ENCODE results near the gene RUNDC3A. TPM values are rescaled to one million over a fixed set of nuclear protein-coding genes. Genes with fewer than 3 reads are reported as not detected.
"Not testable (repeated sequence)": the region's sequence is repeated elsewhere in the genome, so short reads cannot be mapped to it uniquely, and the experiment has no call there.

Gene RUNDC3A
- total RNA-seq, 1 experiment from 2014 or later = 0.36 TPM

DNA sequence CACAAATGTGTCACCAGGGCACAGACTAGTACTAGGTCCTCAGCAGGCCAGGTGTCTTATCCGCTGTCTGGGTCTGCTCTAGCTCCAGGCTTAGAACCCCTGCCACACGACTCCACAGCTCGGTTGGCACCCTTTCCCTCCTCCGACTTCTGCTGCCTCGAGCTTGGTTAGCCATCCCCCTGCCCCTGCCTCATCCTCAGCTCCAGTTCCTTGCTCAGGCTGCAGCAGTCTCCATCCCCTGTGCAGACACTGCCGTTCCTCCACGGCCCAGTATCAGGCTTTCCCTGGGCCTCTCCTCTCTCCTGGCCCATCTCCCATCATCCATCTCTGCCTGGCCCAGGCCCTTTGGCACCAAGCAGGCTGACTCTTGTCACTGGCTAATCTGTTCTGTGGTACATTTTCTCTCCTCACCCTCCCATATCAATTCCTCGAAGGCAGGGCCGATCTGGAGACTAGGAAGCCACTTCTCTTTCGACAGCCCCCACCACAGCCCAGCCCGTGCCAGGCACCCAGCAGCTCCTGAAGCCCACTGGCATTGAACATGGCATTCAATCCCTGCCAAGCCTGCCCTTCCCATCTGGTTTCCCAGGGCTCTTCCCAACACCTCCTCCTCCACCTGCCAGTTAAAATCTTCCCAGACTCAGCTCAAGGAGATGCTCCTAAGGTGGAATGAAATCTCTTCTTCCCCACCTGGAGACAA lies 35.3 kb downstream of the RUNDC3A start:
- no peak for DNase-seq (ENCODE audit: low spot score)

GRCh38 chr17:44344939-44345453 lies 36.6 kb downstream of the RUNDC3A start, which contains the start of gene GRN:
Gene GRN (plus strand): TSS chr17:44345302. CDS start chr17:44349165, 3,863 bp downstream.
- peak; percentile 98 for DNase-seq (ENCODE audit: low spot score)

DNA sequence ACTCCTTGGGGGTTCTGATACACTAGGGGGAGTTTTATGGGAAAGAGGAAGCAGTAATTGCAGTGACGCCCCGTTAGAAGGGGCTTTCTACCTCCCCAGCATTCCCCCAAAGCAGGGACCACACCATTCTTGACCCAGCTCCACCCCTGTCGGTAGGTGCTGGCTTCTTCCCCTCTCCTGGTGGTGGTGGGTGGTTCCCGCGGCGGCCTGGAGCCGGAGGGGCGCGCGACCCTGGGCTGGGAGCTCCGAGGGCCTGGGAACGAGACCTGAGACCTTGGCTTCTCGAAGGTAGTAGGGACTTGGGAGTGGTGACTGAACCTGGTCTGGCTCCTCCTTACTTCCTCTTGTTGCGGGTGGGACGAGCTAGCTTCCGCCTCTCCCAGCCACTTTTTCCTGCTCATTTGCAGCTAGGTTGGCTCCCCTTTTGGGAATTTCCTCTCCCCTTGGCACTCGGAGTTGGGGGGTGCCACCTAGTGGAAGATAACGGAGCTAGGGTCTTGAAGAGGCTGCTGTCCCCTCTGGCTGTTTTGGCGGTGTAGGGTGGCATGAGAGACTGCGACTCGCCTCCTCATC lies 37.1 kb downstream of the RUNDC3A start:
- DNase-seq (ENCODE audit: low spot score) = peak; percentile 67

DNA sequence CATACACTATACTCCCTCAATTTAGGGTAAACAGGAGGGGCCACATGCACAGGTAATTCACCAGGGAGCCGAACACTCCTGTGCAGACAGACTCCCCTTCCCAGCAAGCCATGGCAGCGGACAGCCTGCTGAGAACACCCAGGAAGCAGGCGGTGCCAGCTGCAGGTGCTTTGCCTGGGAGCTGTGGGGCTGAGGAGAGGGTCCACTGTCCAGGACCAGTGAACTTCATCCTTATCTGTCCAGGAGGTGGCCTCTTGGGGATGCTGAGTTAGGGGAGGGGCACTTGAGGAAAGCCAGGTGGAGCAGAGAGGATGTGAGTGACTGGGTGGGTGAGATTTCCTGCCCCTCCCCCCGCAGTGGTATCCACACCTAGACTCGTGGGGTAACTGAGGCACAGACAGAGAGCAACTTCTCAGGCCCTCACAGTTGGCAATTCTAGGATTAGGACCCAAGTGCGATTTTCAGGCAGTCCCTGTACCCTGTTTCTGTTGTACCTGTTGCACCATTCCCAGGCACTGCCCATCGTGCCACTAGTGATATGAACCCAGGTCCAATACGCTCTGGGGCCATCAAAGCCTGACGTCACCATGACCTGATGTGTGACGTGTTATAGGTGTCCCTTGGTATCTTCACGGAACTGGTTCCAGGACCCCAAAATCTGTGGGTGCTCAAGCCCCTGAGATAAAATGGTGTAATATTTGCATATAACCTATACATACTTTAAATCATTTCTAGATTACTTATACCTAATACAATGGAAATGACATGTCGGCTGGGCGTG lies 37.9 kb downstream of the RUNDC3A start:
- DNase-seq (ENCODE audit: low spot score) = no peak

- not testable (repeated sequence) for DNase-seq (ENCODE audit: low spot score)
These were observed 39.0 kb downstream of the RUNDC3A start for GRCh38 chr17:44347206-44348055.

- no peak for DNase-seq (ENCODE audit: low spot score)
These were observed 40.0 kb downstream of the RUNDC3A start for GRCh38 chr17:44348234-44348987.

GRCh38 chr17:44348988-44349364 lies 40.6 kb downstream of the RUNDC3A start:
- DNase-seq (ENCODE audit: low spot score) = no peak

- no peak for DNase-seq (ENCODE audit: low spot score)
These were observed 41.2 kb downstream of the RUNDC3A start for GRCh38 chr17:44349553-44350070.

GRCh38 chr17:44350733-44351226 lies 42.4 kb downstream of the RUNDC3A start:
- peak; percentile 70 for DNase-seq (ENCODE audit: low spot score)

GRCh38 chr17:44351464-44351863 lies 43.1 kb downstream of the RUNDC3A start:
- no peak for DNase-seq (ENCODE audit: low spot score)

GRCh38 chr17:44351961-44352827 lies 43.8 kb downstream of the RUNDC3A start:
- DNase-seq (ENCODE audit: low spot score) = no peak

DNA sequence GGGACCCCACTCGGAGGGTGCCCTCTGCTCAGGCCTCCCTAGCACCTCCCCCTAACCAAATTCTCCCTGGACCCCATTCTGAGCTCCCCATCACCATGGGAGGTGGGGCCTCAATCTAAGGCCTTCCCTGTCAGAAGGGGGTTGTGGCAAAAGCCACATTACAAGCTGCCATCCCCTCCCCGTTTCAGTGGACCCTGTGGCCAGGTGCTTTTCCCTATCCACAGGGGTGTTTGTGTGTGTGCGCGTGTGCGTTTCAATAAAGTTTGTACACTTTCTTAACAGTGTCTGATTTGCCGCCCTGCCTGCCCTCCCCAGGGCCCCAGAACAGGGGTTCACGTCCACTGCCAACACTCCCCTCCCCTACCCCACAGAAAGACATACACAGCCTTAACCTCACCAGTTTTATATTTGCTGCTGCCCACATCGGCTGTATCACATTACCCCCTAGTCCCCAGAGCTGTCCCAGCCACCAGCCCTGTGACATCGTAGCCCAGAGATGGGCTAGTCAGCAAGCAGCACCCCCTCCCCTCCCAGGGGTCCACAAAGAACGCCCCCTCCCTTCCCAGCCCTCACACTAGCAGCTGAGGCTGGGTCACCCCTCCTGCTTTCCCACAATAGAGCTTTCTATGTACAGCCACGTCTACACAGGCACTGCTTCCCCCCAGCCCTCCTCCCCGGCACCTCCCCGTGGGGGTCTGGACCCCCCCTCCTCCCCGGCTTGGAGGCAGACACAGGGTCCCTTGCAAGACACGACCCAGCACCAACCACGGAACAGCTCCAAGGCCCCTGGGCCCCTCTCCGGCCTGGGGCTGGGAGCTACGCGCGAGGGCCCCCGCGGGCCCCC lies 44.6 kb downstream of the RUNDC3A start:
- DNase-seq (ENCODE audit: low spot score) = no peak

DNA sequence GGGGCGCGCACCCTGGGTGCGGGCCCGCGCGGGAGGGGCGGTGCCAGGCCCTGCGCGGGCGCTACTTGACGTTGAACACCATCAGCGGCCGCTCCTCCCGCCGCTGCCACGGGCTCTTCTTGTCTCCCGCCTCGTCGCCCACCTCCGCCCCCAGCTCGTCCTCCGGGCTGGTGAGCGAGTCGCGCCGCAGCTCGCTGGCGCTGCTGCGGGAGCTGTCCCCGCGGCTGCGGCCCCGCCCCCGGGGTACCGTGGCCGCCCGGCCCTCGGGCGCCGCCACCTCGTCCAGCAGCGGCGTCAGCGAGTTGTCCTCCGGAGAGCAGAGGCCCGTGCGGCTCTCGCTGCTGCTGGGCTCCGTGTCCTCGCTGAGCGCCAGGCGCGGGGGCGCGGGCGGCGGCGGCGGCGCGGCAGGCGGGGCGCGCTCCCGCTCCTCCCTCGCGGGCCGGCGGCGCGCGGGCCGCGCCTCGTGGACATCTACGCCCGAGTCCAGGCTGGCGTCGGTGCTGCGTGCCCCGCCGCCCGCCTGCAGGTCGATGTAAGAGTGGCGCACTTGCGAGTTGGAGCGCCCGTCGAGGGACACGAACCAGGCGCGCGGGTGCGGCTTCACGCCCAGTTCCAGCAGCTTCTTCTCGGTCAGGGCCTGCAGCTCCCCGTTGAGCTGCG lies 45.4 kb downstream of the RUNDC3A start:
- DNase-seq (ENCODE audit: low spot score) = peak; percentile 15

DNA sequence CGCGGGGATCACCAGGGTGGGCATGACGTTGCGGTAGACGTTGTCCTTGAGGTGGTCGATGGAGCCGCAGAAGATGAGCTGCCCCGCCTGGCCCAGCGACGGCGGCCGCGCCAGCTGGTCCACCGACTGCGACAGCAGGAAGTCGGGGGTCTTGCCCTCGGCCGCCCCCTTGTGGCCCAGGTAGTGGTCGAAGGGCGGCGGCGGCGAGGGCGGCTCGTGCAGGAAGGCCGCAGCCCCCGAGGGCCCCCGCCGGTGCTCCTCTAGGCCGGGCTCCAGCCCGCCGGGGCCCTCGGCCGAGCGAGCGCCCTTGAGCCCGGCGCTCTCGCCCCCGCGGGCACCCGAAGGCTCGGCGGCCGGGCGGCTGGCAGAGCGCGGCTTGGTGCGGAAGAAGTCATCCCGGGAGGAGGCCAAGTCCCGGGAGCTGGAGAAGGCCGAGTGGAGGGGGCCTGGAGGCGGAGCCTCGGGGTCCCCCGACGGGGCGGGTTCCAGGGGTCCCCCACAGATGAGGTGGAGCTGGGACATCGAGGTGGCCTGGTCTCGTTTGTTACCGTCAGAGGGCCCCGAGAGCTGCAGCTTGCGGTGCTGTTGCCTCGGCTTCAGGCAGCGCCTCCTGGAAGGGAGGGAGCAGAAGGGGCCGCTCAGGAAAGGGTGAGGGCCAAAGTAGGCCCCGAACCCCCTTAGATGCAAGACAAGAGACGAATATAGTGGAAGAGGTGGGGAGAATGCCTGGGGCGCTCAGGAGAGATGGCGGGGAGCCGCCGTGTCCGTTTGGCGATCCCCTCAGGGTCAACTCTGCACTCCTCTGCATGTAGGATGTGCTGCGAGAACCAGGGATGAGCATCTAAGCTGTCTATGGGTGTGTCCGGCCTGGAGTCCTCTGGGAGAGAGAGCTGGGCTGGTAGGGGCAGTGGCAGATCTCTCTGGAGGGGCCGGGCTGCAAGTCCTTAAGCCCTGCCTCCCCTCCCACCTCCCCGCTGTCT lies 46.5 kb downstream of the RUNDC3A start:
- no peak for DNase-seq (ENCODE audit: low spot score)

- DNase-seq (ENCODE audit: low spot score) = no peak
These were observed 47.3 kb downstream of the RUNDC3A start for GRCh38 chr17:44355642-44356099.

- DNase-seq (ENCODE audit: low spot score) = peak; percentile 32
These were observed 47.8 kb downstream of the RUNDC3A start for GRCh38 chr17:44356241-44356640.
